ENCODE data around the gene SELL.
A peak's percentile ranks its signal among the peaks of the same experiment; 100 is the strongest.
"Not testable (repeated sequence)": the region's sequence is repeated elsewhere in the genome, so short reads cannot be mapped to it uniquely, and the experiment has no call there.

The SELL gene

DNA sequence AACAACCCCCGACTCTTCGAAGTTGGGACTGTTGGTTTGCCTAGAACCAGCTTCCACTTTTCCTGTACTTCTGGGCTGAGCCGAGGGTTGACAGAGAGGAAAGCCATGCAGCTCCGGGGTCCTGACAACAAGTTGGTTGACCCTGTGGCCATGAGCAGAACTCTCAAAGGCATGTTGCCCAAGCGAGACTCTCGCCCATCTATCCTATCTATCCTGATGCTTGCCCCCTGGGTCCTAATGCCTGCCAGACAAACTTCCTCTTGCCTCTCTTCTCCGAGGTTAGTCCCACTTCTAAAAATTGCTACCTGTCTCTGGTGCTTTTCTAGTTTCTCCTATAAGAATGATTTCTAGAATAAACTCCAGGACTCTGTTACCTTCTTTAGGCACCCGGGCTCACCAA is 48.7 kb downstream of the SELL start:
- DNase-seq = peak; percentile 29 to 51

DNA sequence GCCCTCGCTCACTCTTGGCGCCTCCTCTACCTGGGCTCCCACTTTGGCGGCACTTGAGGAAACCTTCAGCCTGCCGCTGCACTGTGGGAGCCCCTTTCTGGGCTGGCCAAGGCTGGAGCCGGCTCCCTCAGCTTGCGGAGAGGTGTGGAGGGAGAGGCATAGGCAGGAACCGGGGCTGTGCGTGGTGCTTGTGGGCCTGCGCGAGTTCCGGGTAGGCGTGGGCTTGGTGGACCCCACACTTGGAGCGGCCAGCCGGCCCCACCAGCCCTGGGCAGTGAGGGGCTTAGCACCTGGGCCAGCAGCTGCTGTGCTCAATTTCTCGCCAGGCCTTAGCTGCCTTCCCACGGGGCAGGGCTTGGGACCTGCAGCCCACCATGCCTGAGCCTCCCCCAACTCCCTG is 50.4 kb downstream of the SELL start:
- DNase-seq = not testable (repeated sequence)

DNA sequence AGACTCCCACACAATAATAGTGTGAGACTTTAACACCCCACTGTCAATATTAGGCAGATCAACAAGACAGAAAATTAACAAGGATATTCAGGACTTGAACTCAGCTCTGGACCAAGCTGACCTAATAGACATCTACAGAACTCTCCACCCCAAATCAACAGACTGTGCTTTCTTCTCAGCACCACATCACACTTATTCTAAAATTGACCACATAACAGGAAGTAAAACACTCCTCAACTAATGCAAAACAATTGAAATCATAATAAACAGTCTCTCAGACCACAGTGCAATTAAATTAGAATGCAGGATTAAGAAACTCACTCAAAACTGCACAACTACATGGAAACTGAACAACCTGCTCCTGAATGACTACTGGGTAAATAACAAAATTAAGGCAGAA is 52.6 kb downstream of the SELL start:
- not testable (repeated sequence) for DNase-seq

GRCh38 chr1:169653873-169654272 is 57.5 kb downstream of the SELL start:
- no peak for DNase-seq

- DNase-seq = no peak
Measured at GRCh38 chr1:169651035-169651434, 60.4 kb downstream of the SELL start.

DNA sequence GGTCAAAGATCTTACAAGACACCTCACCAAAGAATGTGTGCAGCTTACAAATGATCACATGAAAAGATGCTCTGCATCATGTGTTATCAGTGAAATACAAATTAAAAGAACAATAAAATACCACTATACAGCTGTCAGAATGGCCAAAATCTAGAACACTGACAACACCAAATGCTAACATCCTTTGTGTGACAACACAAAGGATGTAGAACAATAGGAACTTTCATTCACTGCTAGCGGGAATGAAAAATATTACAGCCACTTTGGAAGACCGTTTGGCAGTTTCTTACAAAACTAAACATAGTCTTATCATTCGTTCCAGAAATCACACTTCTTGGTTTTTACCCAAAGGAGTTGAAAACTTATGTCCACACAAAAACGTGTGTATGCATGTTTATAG is 60.9 kb downstream of the SELL start:
- DNase-seq = no peak

- no peak for DNase-seq
Measured at GRCh38 chr1:169648709-169649108, 62.7 kb downstream of the SELL start.

DNA sequence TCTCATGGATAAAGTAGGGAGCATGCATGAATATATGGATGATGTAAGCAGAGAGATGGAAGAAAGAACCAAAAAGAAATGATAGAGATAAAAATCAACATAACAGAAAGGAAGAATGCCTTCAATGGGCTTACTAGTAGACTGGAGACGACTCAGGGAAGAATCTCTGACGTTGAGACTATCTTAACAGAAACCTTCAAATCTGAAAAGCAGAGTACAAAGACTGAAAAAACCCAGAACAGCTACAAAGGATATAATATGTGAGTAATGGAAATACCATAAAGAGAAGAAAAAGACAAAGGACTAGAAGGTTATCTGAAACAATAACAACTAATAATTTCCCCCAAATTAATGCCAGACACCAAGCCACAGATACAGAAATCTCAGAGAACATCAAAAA is 63.2 kb downstream of the SELL start:
- DNase-seq = no peak

DNA sequence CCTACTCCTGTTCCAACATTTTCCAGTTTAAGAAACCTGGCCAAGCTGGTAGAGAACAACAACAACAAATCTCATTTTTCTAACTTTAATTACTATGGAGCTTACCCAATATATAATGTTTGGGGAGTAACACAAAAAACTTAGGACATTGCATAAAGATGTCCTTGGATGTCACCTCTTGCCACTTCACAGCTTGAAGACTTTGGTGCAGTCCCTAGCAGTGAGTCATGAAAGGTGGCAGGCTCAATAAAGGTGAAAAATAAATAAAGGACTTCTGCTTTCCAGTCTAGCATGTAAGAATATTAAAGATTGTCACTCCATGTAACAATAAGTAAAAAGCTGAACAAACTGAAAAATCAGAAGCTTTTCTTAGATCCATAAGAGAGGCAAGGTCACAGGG is 63.9 kb downstream of the SELL start:
- DNase-seq = no peak

GRCh38 chr1:169644297-169644696 is 67.1 kb downstream of the SELL start:
- no peak for DNase-seq
